Stimulated activated CD4-positive, alpha-beta T cell treated with anti-CD3 and anti-CD28 coated beads, Interleukin-2, amount 100 ng/mL, for 48 hours (primary cell): ENCODE results near the gene MEOX2.

Experiments
- DNase-seq, 2 donors: peaks; one replicate each; pipeline ENCODE4 v3.0.0-alpha.2; 2020

The MEOX2 gene

GRCh38 chr7:15680446-15680845 is 6.0 kb downstream of the MEOX2 start:
- DNase-seq: no peak

- no peak for DNase-seq
Measured at GRCh38 chr7:15679306-15679705, 7.2 kb downstream of the MEOX2 start.

GRCh38 chr7:15678653-15679052 is 7.8 kb downstream of the MEOX2 start:
- no peak for DNase-seq

GRCh38 chr7:15675379-15675778 is 11.1 kb downstream of the MEOX2 start:
- DNase-seq: no peak

- no peak for DNase-seq
Measured at GRCh38 chr7:15674586-15674985, 11.9 kb downstream of the MEOX2 start.

- DNase-seq: no peak
Measured at GRCh38 chr7:15669443-15670090, 16.9 kb downstream of the MEOX2 start.

- no peak for DNase-seq
Measured at GRCh38 chr7:15667991-15668390, 18.5 kb downstream of the MEOX2 start.

- DNase-seq: no peak
Measured at GRCh38 chr7:15662451-15662850, 24.0 kb downstream of the MEOX2 start.

- DNase-seq: no peak
Measured at GRCh38 chr7:15658247-15658646, 28.2 kb downstream of the MEOX2 start.

- no peak for DNase-seq
Measured at GRCh38 chr7:15652776-15653290, 33.6 kb downstream of the MEOX2 start.

- no peak for DNase-seq
Measured at GRCh38 chr7:15651693-15652092, 34.8 kb downstream of the MEOX2 start.

GRCh38 chr7:15650787-15651186 is 35.7 kb downstream of the MEOX2 start:
- no peak for DNase-seq

GRCh38 chr7:15648461-15648961 is 38.0 kb downstream of the MEOX2 start:
- DNase-seq: no peak

GRCh38 chr7:15647309-15647708 is 39.2 kb downstream of the MEOX2 start:
- no peak for DNase-seq

- DNase-seq: no peak
Measured at GRCh38 chr7:15643000-15643705, 43.3 kb downstream of the MEOX2 start.

GRCh38 chr7:15628876-15629275 is 57.6 kb downstream of the MEOX2 start:
- no peak for DNase-seq

GRCh38 chr7:15626041-15626440 is 60.4 kb downstream of the MEOX2 start:
- DNase-seq: no peak

- DNase-seq: no peak
Measured at GRCh38 chr7:15625466-15625865, 61.0 kb downstream of the MEOX2 start.

GRCh38 chr7:15621468-15621867 is 65.0 kb downstream of the MEOX2 start:
- DNase-seq: no peak

GRCh38 chr7:15620491-15621185 is 65.8 kb downstream of the MEOX2 start:
- no peak for DNase-seq

- DNase-seq: no peak
Measured at GRCh38 chr7:15618275-15618674, 68.2 kb downstream of the MEOX2 start.

- DNase-seq: no peak
Measured at GRCh38 chr7:15612205-15612604, 74.3 kb downstream of the MEOX2 start.

GRCh38 chr7:15610503-15610902 is 76.0 kb downstream of the MEOX2 start:
- DNase-seq: no peak

GRCh38 chr7:15609287-15609686 is 77.2 kb downstream of the MEOX2 start:
- DNase-seq: no peak
